Skeletal muscle satellite cell (primary cell): Measurements from ENCODE around the gene CABP2.
"Not testable (repeated sequence)": the region's sequence is repeated elsewhere in the genome, so short reads cannot be mapped to it uniquely, and the experiment has no call there.

Experiments used
- H3K27me3 ChIP-seq: 2 replicates; pipeline ENCODE4 v1.7.0; 2013; ENCODE audit warnings: low read length; ENCODE audit not compliant: control insufficient read depth, insufficient read depth
- H3K36me3 ChIP-seq: 2 replicates; pipeline ENCODE4 v1.7.0; 2013; ENCODE audit warnings: mild to moderate bottlenecking, control low read depth, low read length; ENCODE audit not compliant: insufficient read depth
- H3K4me1 ChIP-seq: 2 replicates; pipeline ENCODE4 v1.7.0; 2013; ENCODE audit warnings: low read length; ENCODE audit not compliant: control insufficient read depth, insufficient read depth
- H3K4me2 ChIP-seq: 2 replicates; pipeline ENCODE4 v1.7.0; 2013; ENCODE audit warnings: mild to moderate bottlenecking, low read length
- H3K4me3 ChIP-seq: 2 replicates; pipeline ENCODE4 v1.7.0; 2013; ENCODE audit warnings: low read length
- H3K9ac ChIP-seq: 2 replicates; pipeline ENCODE4 v1.7.0; 2013; ENCODE audit warnings: mild to moderate bottlenecking, low read depth, low read length, moderate library complexity
- H3K9me3 ChIP-seq: replicated peaks from 2 replicates; pipeline ENCODE4 v1.7.0; 2013; ENCODE audit warnings: mild to moderate bottlenecking, control low read depth, low read length

CABP2 gene

DNA sequence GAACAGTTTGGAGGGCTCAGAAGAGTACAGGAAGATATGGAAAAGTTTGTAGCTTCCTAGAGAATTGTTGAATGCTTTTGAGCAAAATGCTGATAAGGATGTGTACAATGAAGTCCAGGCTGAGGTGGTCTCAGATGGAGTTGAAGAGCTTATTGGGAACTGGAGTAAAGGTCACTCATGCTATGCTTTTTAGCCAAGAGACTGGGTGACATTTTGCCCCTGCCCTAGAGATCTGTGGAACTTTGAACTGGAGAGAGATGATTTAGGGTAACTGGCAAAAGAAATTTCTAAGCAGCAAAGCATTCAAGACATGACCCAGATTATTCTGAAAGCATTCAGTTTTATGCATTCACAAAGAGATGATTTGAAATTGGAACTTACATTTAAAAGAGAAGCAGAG lies 27.9 kb upstream of the CABP2 start:
- no peaks in the 10 kb centered on the region for H3K36me3 ChIP-seq
- no peaks in the 10 kb centered on the region for H3K4me1 ChIP-seq
- H3K4me2 ChIP-seq: no peak overlapping the region
- no peaks in the 10 kb centered on the region for H3K9me3 ChIP-seq
- H3K9ac ChIP-seq: no peak overlapping the region
- peaks cover 18% of the 10 kb centered on the region for H3K27me3 ChIP-seq
- H3K4me3 ChIP-seq: no peak overlapping the region

DNA sequence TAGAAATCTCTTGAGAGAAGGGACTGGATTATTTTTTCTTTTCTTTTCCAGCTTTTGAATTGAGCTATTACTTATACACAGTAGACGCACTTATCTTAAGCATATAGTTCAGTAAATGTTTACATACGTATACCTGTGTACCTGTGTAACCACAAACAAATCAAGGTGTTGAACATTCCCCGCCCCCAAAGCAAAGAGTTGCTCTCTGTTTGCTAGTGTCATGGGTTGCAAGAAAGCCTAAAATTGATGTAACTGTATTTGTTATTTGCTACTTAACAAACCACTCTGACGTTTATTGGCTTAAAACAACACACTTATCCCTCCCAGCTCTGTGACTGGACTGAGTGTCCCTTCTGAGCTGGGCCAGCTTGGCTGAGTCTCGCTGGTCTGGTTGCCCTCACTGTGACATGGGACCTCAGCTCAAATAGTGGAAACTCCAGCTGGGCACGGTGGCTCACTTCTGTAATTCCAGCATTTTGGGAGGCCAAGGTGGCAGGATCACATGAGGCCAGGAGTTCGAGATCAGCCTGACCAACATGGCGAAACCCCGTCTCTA lies 25.4 kb upstream of the CABP2 start:
- no peaks in the 10 kb centered on the region for H3K36me3 ChIP-seq
- H3K4me3 ChIP-seq: no peak overlapping the region
- peaks cover 30% of the 10 kb centered on the region for H3K27me3 ChIP-seq
- no peaks in the 10 kb centered on the region for H3K4me1 ChIP-seq
- no peaks in the 10 kb centered on the region for H3K9me3 ChIP-seq
- H3K4me2 ChIP-seq: no peak overlapping the region
- H3K9ac ChIP-seq: no peak overlapping the region

DNA sequence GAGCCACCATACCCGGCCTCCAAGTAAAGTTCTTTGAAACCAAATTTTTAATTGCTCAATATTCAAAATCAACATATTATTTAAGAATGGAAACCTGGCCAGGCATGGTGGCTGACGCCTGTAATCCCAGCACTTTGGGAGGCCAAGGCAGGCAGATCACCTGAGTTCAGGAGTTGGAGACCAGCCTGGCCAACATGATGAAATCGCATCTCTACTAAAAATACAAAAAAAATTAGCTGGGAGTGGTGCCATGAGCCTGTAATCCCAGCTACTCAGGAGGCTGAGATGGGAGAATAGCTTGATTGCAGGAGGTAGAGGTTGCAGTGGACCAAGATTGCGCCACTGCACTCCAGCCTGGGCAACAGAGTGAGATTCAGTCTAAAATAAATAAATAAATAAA lies 24.9 kb upstream of the CABP2 start:
- H3K27me3 ChIP-seq: peaks cover 36% of the 10 kb centered on the region
- not testable (repeated sequence) for H3K9ac ChIP-seq, H3K4me2 ChIP-seq, H3K9me3 ChIP-seq, H3K36me3 ChIP-seq, H3K4me3 ChIP-seq, H3K4me1 ChIP-seq

DNA sequence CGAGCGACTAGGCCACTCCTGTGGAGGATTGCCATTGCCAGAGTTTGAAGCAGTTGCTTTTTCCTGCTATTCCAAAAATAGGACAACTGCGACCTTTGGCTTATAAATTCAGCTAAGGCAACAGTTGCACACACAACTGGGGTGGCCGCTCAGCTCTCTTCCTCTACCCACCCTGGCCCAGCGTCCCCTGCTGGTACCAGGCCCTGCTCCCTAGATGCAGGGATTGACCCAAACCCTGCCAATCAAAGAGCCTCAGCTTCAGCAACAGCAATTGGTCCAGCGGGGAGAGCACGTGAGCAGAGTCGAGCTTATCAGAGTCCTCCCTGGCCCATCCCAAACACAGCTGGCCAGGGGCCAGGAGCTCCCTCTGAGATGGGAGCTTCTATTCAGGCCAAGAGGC lies 22.0 kb upstream of the CABP2 start:
- Histone ChIP-seq H3K4me3 (no peak overlapping the region), H3K27me3 (peaks cover 39% of the 10 kb centered on the region), H3K4me2 (no peak overlapping the region), H3K36me3 (no peaks in the 10 kb centered on the region), H3K4me1 (no peaks in the 10 kb centered on the region), H3K9me3 (no peaks in the 10 kb centered on the region), H3K9ac (no peak overlapping the region)

DNA sequence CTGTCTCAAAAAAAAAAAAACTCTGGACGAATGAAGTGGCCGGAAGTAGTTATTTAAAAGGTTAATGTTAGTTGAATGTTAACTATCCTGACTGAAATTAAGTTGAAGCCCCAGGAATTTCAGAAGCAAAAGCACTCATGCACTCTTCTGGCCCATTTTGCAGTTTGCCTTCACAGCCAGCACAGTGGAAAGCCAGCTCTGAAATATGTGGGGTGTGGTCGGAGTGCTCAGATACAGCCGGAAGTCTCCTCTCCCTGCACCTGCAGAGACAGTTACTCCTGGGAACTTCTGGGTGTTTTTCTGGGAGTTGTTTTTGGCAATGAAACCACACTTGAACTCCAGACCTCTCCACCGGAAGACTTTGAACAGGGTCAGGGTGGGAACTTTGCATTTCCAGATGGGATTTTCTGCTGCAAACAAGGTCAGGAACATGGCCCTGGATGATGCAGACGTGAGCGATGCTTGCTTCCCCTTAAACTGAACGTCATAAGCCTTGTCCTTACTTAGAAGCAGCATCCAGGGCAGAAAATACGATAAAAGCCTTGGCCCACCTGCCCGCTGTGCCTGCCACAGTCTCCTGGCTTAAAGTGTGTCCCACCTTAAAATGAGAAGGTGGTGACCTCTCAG lies 21.5 kb upstream of the CABP2 start:
- H3K36me3 ChIP-seq: no peaks in the 10 kb centered on the region
- H3K9me3 ChIP-seq: no peaks in the 10 kb centered on the region
- H3K27me3 ChIP-seq: peaks cover 37% of the 10 kb centered on the region
- H3K9ac ChIP-seq: no peak overlapping the region
- no peak overlapping the region for H3K4me3 ChIP-seq
- H3K4me2 ChIP-seq: no peak overlapping the region
- no peaks in the 10 kb centered on the region for H3K4me1 ChIP-seq

DNA sequence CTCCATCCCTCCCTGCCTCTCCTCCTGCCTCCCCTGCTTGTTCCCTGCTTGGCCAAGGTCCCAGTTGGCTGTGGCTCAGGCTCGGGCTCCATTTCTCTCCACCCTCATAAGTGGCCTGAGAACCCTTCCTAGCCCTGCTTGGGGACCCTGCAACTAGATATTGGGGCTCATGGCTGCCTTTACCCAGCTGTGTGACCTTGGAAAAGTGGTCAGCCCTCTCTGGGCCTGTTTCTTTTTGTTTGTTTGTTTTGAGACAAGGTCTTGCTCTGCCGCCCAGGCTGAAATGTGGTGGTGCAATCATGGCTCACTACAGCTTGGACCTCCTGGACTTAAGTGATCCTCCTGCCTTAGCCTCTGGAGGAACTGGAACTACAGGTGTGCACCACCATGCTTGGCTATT lies 20.3 kb upstream of the CABP2 start:
- H3K27me3 ChIP-seq: peaks cover 37% of the 10 kb centered on the region
- H3K9ac ChIP-seq: no peak overlapping the region

DNA sequence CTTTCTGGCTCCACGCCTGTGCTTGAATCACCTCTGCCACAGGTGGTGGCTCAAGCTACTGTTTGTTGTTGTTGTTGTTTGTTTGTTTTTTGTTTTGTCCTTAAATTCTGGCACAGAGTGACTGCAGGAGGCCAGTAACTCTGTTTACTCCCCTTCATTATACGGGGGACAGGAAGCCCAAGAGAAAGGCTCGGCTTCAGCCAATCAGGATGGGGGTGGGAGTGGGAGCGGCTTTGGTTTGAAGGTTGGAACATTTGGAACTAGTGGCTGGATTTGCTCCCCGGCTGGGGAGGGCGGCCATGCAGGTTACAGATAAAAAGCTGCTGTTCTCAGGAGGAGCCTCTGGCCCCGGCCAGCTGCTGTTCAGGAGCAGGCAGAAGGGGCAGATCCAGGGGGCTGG lies 19.7 kb upstream of the CABP2 start:
- peaks cover 37% of the 10 kb centered on the region for H3K27me3 ChIP-seq
- no peaks in the 10 kb centered on the region for H3K36me3 ChIP-seq
- H3K4me2 ChIP-seq: no peak overlapping the region
- no peaks in the 10 kb centered on the region for H3K9me3 ChIP-seq
- no peak overlapping the region for H3K9ac ChIP-seq
- no peaks in the 10 kb centered on the region for H3K4me1 ChIP-seq
- H3K4me3 ChIP-seq: no peak overlapping the region

More for the DNA sequence above, 20.3 kb upstream of the CABP2 start:
- Histone ChIP-seq H3K4me3 (no peak overlapping the region), H3K4me2 (no peak overlapping the region), H3K36me3 (no peaks in the 10 kb centered on the region), H3K4me1 (no peaks in the 10 kb centered on the region), H3K9me3 (no peaks in the 10 kb centered on the region)

DNA sequence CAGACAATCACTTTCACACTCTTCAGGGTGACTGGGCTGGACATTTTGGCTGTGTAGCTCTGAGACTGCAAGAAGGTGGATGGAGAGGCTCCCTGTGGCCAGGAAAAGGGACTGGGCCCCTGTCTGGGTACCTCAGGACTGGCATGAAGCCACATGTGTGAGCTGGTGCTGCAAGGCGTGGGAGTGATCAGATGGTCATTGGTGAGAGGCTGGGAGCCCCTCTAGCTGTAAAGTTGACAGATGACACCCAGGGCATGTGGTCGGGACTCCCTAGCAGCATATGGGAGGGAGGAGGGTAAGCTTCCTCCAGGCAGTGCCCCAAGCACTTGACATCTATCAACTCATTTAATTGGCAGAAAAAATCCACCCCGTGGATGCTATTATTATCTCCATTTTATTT lies 18.9 kb upstream of the CABP2 start:
- Histone ChIP-seq H3K4me3 (no peak overlapping the region), H3K27me3 (peaks cover 37% of the 10 kb centered on the region), H3K9ac (no peak overlapping the region), H3K4me1 (no peaks in the 10 kb centered on the region), H3K9me3 (no peaks in the 10 kb centered on the region), H3K36me3 (no peaks in the 10 kb centered on the region), H3K4me2 (no peak overlapping the region)

DNA sequence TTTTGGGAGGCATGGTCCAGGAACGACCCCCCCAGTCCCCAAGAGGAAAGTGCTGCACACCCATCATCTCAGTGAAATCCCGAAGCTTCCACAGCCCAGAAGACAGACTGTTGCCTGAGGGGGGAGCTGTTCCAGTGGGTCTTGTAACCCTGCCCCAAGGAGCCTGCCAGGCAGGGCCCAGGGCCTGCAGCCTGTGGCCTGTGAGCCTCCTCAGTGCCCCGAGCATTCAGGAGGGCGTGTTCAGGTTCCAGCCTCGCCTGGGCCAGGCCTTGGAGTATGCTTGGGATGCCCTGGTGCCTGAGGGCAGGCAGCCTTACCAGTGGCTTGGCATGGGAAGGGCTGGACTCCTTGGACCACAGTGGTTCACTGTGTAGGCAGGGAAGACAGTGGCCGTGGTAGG lies 18.0 kb upstream of the CABP2 start:
- Histone ChIP-seq H3K9ac (no peak overlapping the region), H3K27me3 (peaks cover 29% of the 10 kb centered on the region), H3K4me1 (no peaks in the 10 kb centered on the region), H3K9me3 (no peaks in the 10 kb centered on the region), H3K4me2 (no peak overlapping the region), H3K36me3 (no peaks in the 10 kb centered on the region), H3K4me3 (no peak overlapping the region)

DNA sequence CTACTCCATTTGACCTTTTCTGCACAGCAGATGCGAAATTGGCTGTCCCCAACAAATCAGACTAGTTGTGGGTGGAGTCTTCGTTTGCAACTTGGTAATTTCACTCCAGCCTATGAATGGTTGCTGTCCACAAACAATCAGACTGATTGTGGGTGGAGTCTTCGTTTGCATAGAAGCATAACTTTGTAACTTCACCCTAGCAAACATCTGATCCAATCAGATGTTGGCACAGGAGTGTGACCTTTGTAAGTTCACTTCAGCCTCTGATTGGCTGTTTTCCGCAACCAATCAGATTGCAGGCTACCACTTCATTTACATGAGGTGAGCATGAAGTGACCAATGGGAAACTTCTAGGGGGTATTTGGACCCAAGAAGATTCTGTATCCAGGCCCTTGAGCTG lies 16.3 kb upstream of the CABP2 start:
- Histone ChIP-seq H3K9me3 (peaks cover under 1% of the 10 kb centered on the region), H3K4me1 (no peaks in the 10 kb centered on the region), H3K4me3 (no peak overlapping the region), H3K36me3 (no peaks in the 10 kb centered on the region), H3K9ac (no peak overlapping the region), H3K4me2 (no peak overlapping the region), H3K27me3 (peaks cover 15% of the 10 kb centered on the region)

DNA sequence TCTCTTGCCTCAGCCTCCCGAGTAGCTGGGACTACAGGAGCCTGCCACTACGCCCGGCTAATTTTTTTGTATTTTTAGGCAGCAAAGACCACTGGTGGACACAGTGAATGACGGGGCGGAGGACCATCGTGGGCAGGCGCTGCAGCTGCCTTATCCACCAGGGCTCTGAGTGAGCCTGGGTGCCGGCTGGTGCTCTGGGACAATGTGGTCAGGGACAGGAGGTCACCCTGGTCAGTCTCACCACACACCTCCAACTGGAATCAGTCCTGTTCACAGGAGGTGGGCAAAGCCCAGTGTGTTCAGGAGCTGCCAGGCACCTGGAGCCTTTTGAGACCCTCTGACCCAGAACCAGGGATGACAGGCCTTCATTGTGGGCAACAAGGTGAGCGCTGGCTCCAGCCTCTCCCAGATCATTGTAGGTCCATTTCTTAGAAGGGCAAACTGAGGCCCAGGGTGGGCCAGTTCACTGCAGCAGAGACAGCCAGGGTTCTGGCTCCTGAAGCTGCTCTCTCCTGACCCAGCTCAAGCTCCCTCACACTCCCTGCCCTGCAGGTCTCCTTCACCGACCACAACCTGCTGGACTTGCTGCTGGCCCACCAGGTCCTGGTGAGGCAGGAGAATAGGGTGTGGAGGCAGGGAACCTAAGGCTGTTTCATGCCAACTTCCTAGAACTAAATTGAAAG lies 15.7 kb upstream of the CABP2 start:
- Histone ChIP-seq H3K27me3 (peaks cover 14% of the 10 kb centered on the region), H3K4me3 (no peak overlapping the region), H3K36me3 (no peaks in the 10 kb centered on the region), H3K4me2 (no peak overlapping the region), H3K9ac (no peak overlapping the region), H3K4me1 (no peaks in the 10 kb centered on the region), H3K9me3 (peaks cover 4% of the 10 kb centered on the region)

DNA sequence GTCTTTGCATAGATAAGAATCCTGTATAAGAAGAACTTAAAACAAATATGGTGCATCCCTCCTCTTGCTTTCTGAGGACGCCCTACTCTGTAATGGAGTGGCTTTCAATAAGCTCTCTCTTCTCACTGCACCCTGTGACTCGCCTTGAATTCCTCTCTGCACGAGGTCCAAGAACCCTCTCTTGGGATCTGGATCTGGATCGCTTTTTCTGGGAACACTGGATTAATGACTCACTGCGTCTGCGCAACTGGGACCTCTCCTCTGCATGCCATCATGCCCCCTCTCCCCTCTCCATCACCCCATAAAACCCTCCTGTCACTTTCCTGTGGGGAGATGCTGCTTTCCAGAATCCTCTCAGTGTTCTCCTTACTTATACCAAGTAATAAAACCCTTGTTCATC lies 15.1 kb upstream of the CABP2 start:
- H3K4me3 ChIP-seq: no peak overlapping the region
- H3K4me1 ChIP-seq: no peaks in the 10 kb centered on the region
- H3K4me2 ChIP-seq: no peak overlapping the region
- peaks cover 9% of the 10 kb centered on the region for H3K27me3 ChIP-seq
- H3K9me3 ChIP-seq: peaks cover 11% of the 10 kb centered on the region
- H3K36me3 ChIP-seq: no peaks in the 10 kb centered on the region
- no peak overlapping the region for H3K9ac ChIP-seq
